Measurements from ENCODE around the gene AGO4.
"Not testable (repeated sequence)": the region's sequence is repeated elsewhere in the genome, so short reads cannot be mapped to it uniquely, and the experiment has no call there.

The AGO4 gene

GRCh38 chr1:35807614-35808449 is at the start of gene AGO4:
Gene AGO4, plus strand, starts transcription at chr1:35808016. Its CDS starts 401 bp downstream, at chr1:35808417.
- peak; percentile 78 for DNase-seq

GRCh38 chr1:35762141-35762540 is 45.7 kb upstream of the AGO4 start:
- no peak for DNase-seq

- DNase-seq: no peak
Measured at GRCh38 chr1:35763201-35763600, 44.6 kb upstream of the AGO4 start.

GRCh38 chr1:35764283-35764682 is 43.5 kb upstream of the AGO4 start:
- DNase-seq: no peak

- no peak for DNase-seq
Measured at GRCh38 chr1:35768350-35769187, 39.2 kb upstream of the AGO4 start.

- peak; percentile 93 for DNase-seq
Measured at GRCh38 chr1:35769188-35769758, 38.5 kb upstream of the AGO4 start.

GRCh38 chr1:35773711-35774110 is 34.1 kb upstream of the AGO4 start:
- no peak for DNase-seq

- not testable (repeated sequence) for DNase-seq
Measured at GRCh38 chr1:35776172-35776571, 31.6 kb upstream of the AGO4 start.

- no peak for DNase-seq
Measured at GRCh38 chr1:35777109-35777508, 30.7 kb upstream of the AGO4 start.

- no peak for DNase-seq
Measured at GRCh38 chr1:35783055-35783583, 24.7 kb upstream of the AGO4 start.

GRCh38 chr1:35784364-35784763 is 23.5 kb upstream of the AGO4 start:
- DNase-seq: not testable (repeated sequence)

GRCh38 chr1:35788139-35788538 is 19.7 kb upstream of the AGO4 start:
- DNase-seq: no peak

GRCh38 chr1:35790670-35791069 is 17.1 kb upstream of the AGO4 start:
- no peak for DNase-seq

GRCh38 chr1:35795295-35795694 is 12.5 kb upstream of the AGO4 start:
- no peak for DNase-seq

GRCh38 chr1:35797380-35797779 is 10.4 kb upstream of the AGO4 start:
- DNase-seq: no peak

- not testable (repeated sequence) for DNase-seq
Measured at GRCh38 chr1:35798019-35798418, 9.8 kb upstream of the AGO4 start.

GRCh38 chr1:35800167-35800887 is 7.5 kb upstream of the AGO4 start:
- DNase-seq: not testable (repeated sequence)

- peak; percentile 64 for DNase-seq
Measured at GRCh38 chr1:35808450-35809113, 766 bp downstream of the AGO4 start.

GRCh38 chr1:35809114-35810095 is 1.6 kb downstream of the AGO4 start:
- DNase-seq: no peak

GRCh38 chr1:35810096-35810881 is 2.5 kb downstream of the AGO4 start:
- no peak for DNase-seq
